HepG2 (cell line): ENCODE data around the gene CCDC57. TPM values are rescaled to one million over a fixed set of nuclear protein-coding genes. Genes with fewer than 3 reads are reported as not detected.
"Not testable (repeated sequence)": the region's sequence is repeated elsewhere in the genome, so short reads cannot be mapped to it uniquely, and the experiment has no call there.

Source experiments
- ATAC-seq: fragments of 200-7000 bp; cut with Tn5 transposase; 3 replicates; pipeline ENCODE4 v1.9.1; 2020; ENCODE audit warnings: mild to moderate bottlenecking, moderate library complexity
- BruUV-seq: library from RNA; stranded (reverse); fragments of 400-500 nt; replicated peaks from 2 replicates; lab custom pipeline; 2021; lab: Mats Ljungman, UMichigan
- CTCF ChIA-PET: fragments of 300-600 bp; formaldehyde crosslinking; extraction: SDS; loops from one replicate; lab custom pipeline; 2021; ENCODE audit warnings: low total read pairs, inconsistent platforms, low intra/inter-chr PET ratio; lab: Yijun Ruan, JAX
- POLR2A ChIA-PET: fragments of 350-600 bp; sonication (Branson Sonifier 250); formaldehyde crosslinking; loops from one replicate; lab custom pipeline; 2020; ENCODE audit warnings: antibody characterized with exemption, inconsistent platforms; lab: Yijun Ruan, JAX
- DNase-seq: peaks from one replicate; pipeline ENCODE4 v3.0.0-alpha.2; 2015; ENCODE audit warnings: low spot score
- FAIRE-seq: peaks from 3 replicates; lab custom pipeline; 2011; peaks lifted over from hg19 to GRCh38; lab: Jason Lieb, UNC
- H2AFZ ChIP-seq: one replicate; pipeline ENCODE4 v1.6.1; 2011; ENCODE audit warnings: low read length, inconsistent platforms
- H3K27ac ChIP-seq: fragments of 300-600 bp; 3 replicates; pipeline ENCODE4 v1.8.0; 2011; ENCODE audit warnings: mixed run types, mild to moderate bottlenecking, mixed read lengths, low read length, inconsistent platforms; ENCODE audit not compliant: insufficient read depth; ENCODE audit errors: extremely low read length
- H3K27me3 ChIP-seq, 2 experiments: fragments of 200-600 bp in 1 of 2; 2 replicates in 1 of 2; 3 replicates in 1 of 2; pipeline versions ENCODE4 v1.6.0 to v1.8.0; 2011; ENCODE audit warnings: low read length in 2 of 2, mild to moderate bottlenecking in 2 of 2, moderate library complexity in 2 of 2, inconsistent platforms in 1 of 2; ENCODE audit not compliant: insufficient read depth in 2 of 2, control insufficient read depth in 1 of 2
- H3K36me3 ChIP-seq, 2 experiments: fragments of 200-600 bp in 1 of 2; replicated peaks in 1 of 2; 2 replicates in 1 of 2; 3 replicates in 1 of 2; pipeline versions ENCODE4 v1.5.1 to v1.8.0; 2011; ENCODE audit warnings: low read length in 2 of 2, inconsistent platforms in 1 of 2; ENCODE audit not compliant: insufficient read depth in 2 of 2, control insufficient read depth in 1 of 2
- H3K4me1 ChIP-seq: 2 replicates; pipeline ENCODE4 v1.5.1; 2012; ENCODE audit warnings: low read length, inconsistent platforms; ENCODE audit not compliant: insufficient read depth
- H3K4me2 ChIP-seq: 2 replicates; pipeline ENCODE4 v1.6.0; 2011; ENCODE audit warnings: low read depth, low read length, inconsistent platforms
- H3K4me3 ChIP-seq, 3 experiments: fragments of 200-600 bp in 1 of 3; sonication (generic), shearing (Covaris generic) in 1 of 3; replicated peaks in 1 of 3; 2 replicates each; pipeline ENCODE4 v1.5.1; 2011 to 2016; ENCODE audit warnings: low read length in 3 of 3, inconsistent platforms in 2 of 3, low read depth in 2 of 3, mild to moderate bottlenecking in 2 of 3, control low read depth in 1 of 3, mixed read lengths in 1 of 3; ENCODE audit not compliant: insufficient read depth in 1 of 3
- H3K79me2 ChIP-seq: one replicate; pipeline ENCODE4 v1.6.1; 2011; ENCODE audit warnings: low read length, inconsistent platforms; ENCODE audit not compliant: insufficient read depth
- H3K9ac ChIP-seq: 2 replicates; pipeline ENCODE4 v1.6.0; 2011; ENCODE audit warnings: mild to moderate bottlenecking, low read depth, low read length, inconsistent platforms; ENCODE audit not compliant: insufficient read depth
- H3K9me3 ChIP-seq: 2 replicates; pipeline ENCODE4 v1.5.1; 2012; ENCODE audit warnings: mild to moderate bottlenecking, low read length
- H4K20me1 ChIP-seq: 2 replicates; pipeline ENCODE4 v1.6.0; 2011; ENCODE audit warnings: inconsistent platforms, mild to moderate bottlenecking, low read length, moderate library complexity; ENCODE audit not compliant: insufficient read depth
- CBX5 ChIP-seq: sonication (generic); formaldehyde crosslinking; IDR thresholded peaks from 2 replicates; pipeline ENCODE4 v1.4.0; 2020; ENCODE audit warnings: missing genetic modification reagents, borderline replicate concordance
- GABPB1 ChIP-seq: IDR thresholded peaks from 2 replicates; pipeline ENCODE4 v1.6.1; 2016; ENCODE audit warnings: mild to moderate bottlenecking, missing genetic modification reagents, moderate library complexity, missing compliant biosample characterization
- HNRNPUL1 ChIP-seq: fragments of 200-400 bp; formaldehyde crosslinking; IDR thresholded peaks from 2 replicates; pipeline ENCODE4 v1.6.1; 2017; ENCODE audit warnings: low read depth, mild to moderate bottlenecking, low read length, moderate library complexity
- NR2F6 ChIP-seq, 2 experiments: IDR thresholded peaks; 2 replicates each; pipeline ENCODE4 v1.6.1; 2016; ENCODE audit warnings: antibody characterized with exemption in 1 of 2, mild to moderate bottlenecking in 1 of 2
- STAT5B ChIP-seq: sonication (generic); formaldehyde crosslinking; IDR thresholded peaks from 2 replicates; pipeline ENCODE4 v1.4.0; 2020; ENCODE audit warnings: missing genetic modification reagents
- ZNF124 ChIP-seq: sonication (generic); formaldehyde crosslinking; IDR thresholded peaks from 2 replicates; pipeline ENCODE4 v1.4.0; 2020; ENCODE audit warnings: missing genetic modification reagents
- ZNF615 ChIP-seq: sonication (generic); formaldehyde crosslinking; IDR thresholded peaks from 2 replicates; pipeline ENCODE4 v1.5.0; 2020; ENCODE audit warnings: mild to moderate bottlenecking, missing genetic modification reagents, borderline replicate concordance
- WGBS: methylation state at CpG from one replicate; pipeline ENCODE4 v1.1.6; 2017; ENCODE audit warnings: low lambda C conversion rate; 5-methylcytosine and 5-hydroxymethylcytosine counted together
- in situ Hi-C: cut with HindIII; loops from 2 replicates; pipeline ENCODE4 v1.10.0; 2017; ENCODE audit warnings: low pct_unique_long_range_greater_than_20kb; ENCODE audit not compliant: extremely low pct_ligation_motif_present
- intact Hi-C: fragments of 100-400 bp; cut with micrococcal nuclease; formaldehyde crosslinking; loops from one replicate; pipeline ENCODE4 v1.10.0; 2022; ENCODE audit not compliant: unreplicated experiment
- polyA plus RNA-seq, 8 experiments: library from polyadenylated mRNA; depleted of rRNA in 3 of 8; stranded (reverse) in 7 of 8; unstranded in 1 of 8; fragments of >200 nt; fragmentation: Illumina TruSeq in 4 of 8; extraction: Trizol in 4 of 8; gene quantifications; 2 replicates each; pipeline versions ENCODE4 v1.2.1 to v1.2.3, GENCODE V29; 2011 to 2016; ENCODE audit warnings: low read depth in 4 of 8, missing spikeins in 1 of 8, mixed read lengths in 1 of 8; ENCODE audit not compliant: insufficient read depth in 1 of 8
- total RNA-seq, 5 experiments: library from RNA; depleted of rRNA; stranded (reverse); fragments of >200 nt; fragmentation: Illumina TruSeq; extraction: Trizol; gene quantifications; 2 replicates each; pipeline ENCODE4 v1.2.3, GENCODE V29; 2016; ENCODE audit warnings: low read depth in 1 of 5
- TF ChIP-seq, protein P1 (sequence below): sonication (generic); formaldehyde crosslinking; IDR thresholded peaks from 2 replicates; pipeline ENCODE4 v1.4.0; 2020; ENCODE audit warnings: mild to moderate bottlenecking, low read depth, missing genetic modification reagents
- TF ChIP-seq, protein P2 (sequence below): sonication (generic); formaldehyde crosslinking; IDR thresholded peaks from 2 replicates; pipeline ENCODE4 v1.4.0; 2020; ENCODE audit warnings: missing genetic modification reagents
- TF ChIP-seq, protein P3 (sequence below): sonication (generic); formaldehyde crosslinking; IDR thresholded peaks from 2 replicates; pipeline ENCODE4 v1.8.0; 2022; ENCODE audit warnings: missing genetic modification reagents, mild to moderate bottlenecking, moderate library complexity, borderline replicate concordance

The CCDC57 gene
- total and polyA plus RNA-seq, 2 of the 13 experiments (the other 11 are each of a cell fraction or from before 2014, with no cell fraction given): 59.3 to 59.9 TPM

DNA sequence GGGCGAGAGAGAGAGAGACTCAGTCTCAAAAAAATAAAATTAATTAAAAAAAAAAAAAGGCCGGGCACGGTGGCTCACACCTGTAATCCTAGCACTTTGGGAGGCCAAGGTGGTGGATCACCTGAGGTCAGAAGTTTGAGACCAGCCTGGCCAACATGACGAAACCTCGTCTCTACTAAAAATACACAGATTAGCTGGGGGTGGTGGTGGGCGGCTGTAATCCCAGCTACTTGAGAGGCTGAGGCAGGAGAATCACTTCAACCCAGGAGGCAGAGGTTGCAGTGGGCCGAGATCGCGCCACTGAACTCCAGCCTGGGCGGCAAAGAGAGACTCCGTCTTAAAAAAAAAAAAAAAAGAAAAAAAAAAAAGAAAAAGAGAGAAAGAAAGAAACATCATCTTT, 2.0 kb downstream of the CCDC57 start:
- 94% methylated on average over 11 of the region's 11 CpGs for WGBS
- H2AFZ ChIP-seq, DNase-seq, H3K27me3 ChIP-seq, FAIRE-seq, H3K36me3 ChIP-seq, H3K4me2 ChIP-seq, BruUV-seq, intact Hi-C loops, H4K20me1 ChIP-seq, in situ Hi-C loops, H3K27ac ChIP-seq, CTCF ChIA-PET, H3K4me3 ChIP-seq, ATAC-seq, H3K79me2 ChIP-seq, H3K9me3 ChIP-seq, H3K9ac ChIP-seq: not testable (repeated sequence)
- peaks cover 45% of the 10 kb centered on the region for H3K4me1 ChIP-seq
- POLR2A ChIA-PET: interaction anchor here (0.7 to 11.8 kb wide), 2 partner anchors 20 to 31 kb away, joined by 3 to 117 read pairs; partner anchors contain the start of gene SLC16A3

DNA sequence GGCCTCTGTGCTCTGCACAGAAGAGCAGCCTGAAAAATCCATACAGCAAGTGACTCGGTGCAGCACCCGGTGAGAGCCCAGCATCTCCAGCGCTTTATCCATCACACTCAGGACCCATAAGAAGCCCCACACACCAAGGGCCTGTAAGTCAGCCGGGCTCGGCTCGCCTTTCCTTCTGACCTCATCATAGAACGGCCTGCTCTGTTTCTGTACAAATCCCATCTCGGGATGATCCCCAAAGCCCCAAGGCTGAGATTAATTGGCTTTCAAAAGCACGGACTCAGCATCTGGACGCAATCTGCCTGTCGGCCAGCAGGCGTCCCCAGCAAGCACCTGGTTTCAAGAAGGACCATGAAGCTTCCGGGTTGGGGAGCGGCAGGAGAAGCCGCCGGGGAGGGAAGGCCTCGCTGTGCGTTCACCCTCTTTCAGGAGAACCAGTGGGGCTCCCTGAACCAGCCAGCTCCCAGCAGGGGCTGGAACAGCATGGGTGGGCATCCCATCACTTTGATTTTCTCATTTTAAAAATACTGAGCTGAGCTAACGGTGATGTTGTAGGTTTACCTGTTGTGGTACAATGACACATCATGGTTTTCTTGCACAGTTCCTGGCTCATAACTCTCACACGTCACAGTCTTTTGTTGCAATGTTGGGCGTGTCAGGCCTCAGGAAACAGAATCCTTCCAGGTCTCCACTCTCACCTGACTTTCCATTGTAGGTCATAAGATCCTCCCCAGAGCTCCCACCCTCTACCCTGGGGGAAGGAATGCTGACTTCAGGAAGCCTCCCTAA, 6.7 kb downstream of the CCDC57 start:
- BruUV-seq: no TSS peak
- H3K9ac ChIP-seq: peak overlapping the region; percentile 48
- no peaks in the 10 kb centered on the region for H4K20me1 ChIP-seq
- 24% methylated on average over 19 of the region's 21 CpGs for WGBS
- ChIA-PET POLR2A (interaction anchor here (0.7 to 2.0 kb wide), 14 partner anchors 9 to 168 kb away, joined by 3 to 28 read pairs (median 3); partner anchors contain the start of genes DCXR and SLC16A3), CTCF (interaction anchor here (0.8 to 1.5 kb wide), 4 partner anchors 10 to 115 kb away, joined by 3 to 7 read pairs (median 4); no protein-coding TSS in a partner anchor)
- H3K9me3 ChIP-seq: no peaks in the 10 kb centered on the region
- no peaks in the 10 kb centered on the region for H3K79me2 ChIP-seq
- FAIRE-seq: peak; percentile 91
- peak; percentile 84 for DNase-seq
- ATAC-seq: peak; percentile 91
- peak overlapping the region in 1 of 3 experiments; percentile 33; a peak in 2 of 6 replicates for H3K4me3 ChIP-seq
- peak overlapping the region; percentile 74 for H2AFZ ChIP-seq
- peaks cover 20% of the 10 kb centered on the region for H3K4me1 ChIP-seq
- H3K4me2 ChIP-seq: peak overlapping the region; percentile 78
- intact Hi-C loops: loop anchor here (2.0 kb wide), 1 partner anchor 31 kb away; no protein-coding TSS in a partner anchor
- H3K27me3 ChIP-seq: no peaks in the 10 kb centered on the region
- in situ Hi-C loops: no loop called here
- peak overlapping the region; percentile 26 for H3K27ac ChIP-seq
- peaks cover 0 to 3% of the 10 kb centered on the region in 2 experiments; a peak in 1 of 5 replicates for H3K36me3 ChIP-seq
- TF ChIP-seq, protein P1, sequence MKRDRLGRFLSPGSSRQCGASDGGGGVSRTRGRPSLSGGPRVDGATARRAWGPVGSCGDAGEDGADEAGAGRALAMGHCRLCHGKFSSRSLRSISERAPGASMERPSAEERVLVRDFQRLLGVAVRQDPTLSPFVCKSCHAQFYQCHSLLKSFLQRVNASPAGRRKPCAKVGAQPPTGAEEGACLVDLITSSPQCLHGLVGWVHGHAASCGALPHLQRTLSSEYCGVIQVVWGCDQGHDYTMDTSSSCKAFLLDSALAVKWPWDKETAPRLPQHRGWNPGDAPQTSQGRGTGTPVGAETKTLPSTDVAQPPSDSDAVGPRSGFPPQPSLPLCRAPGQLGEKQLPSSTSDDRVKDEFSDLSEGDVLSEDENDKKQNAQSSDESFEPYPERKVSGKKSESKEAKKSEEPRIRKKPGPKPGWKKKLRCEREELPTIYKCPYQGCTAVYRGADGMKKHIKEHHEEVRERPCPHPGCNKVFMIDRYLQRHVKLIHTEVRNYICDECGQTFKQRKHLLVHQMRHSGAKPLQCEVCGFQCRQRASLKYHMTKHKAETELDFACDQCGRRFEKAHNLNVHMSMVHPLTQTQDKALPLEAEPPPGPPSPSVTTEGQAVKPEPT (CRISPR knock-in tag): no peak
- TF ChIP-seq GABPB1 (CRISPR knock-in tag): peak; percentile 79
- TF ChIP-seq, protein P2, sequence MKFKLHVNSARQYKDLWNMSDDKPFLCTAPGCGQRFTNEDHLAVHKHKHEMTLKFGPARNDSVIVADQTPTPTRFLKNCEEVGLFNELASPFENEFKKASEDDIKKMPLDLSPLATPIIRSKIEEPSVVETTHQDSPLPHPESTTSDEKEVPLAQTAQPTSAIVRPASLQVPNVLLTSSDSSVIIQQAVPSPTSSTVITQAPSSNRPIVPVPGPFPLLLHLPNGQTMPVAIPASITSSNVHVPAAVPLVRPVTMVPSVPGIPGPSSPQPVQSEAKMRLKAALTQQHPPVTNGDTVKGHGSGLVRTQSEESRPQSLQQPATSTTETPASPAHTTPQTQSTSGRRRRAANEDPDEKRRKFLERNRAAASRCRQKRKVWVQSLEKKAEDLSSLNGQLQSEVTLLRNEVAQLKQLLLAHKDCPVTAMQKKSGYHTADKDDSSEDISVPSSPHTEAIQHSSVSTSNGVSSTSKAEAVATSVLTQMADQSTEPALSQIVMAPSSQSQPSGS (CRISPR knock-in tag): peak; percentile 55; the same call in 1 of the 2 replicates
- TF ChIP-seq, protein P3, sequence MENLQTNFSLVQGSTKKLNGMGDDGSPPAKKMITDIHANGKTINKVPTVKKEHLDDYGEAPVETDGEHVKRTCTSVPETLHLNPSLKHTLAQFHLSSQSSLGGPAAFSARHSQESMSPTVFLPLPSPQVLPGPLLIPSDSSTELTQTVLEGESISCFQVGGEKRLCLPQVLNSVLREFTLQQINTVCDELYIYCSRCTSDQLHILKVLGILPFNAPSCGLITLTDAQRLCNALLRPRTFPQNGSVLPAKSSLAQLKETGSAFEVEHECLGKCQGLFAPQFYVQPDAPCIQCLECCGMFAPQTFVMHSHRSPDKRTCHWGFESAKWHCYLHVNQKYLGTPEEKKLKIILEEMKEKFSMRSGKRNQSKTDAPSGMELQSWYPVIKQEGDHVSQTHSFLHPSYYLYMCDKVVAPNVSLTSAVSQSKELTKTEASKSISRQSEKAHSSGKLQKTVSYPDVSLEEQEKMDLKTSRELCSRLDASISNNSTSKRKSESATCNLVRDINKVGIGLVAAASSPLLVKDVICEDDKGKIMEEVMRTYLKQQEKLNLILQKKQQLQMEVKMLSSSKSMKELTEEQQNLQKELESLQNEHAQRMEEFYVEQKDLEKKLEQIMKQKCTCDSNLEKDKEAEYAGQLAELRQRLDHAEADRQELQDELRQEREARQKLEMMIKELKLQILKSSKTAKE: no peak
- 0 out of 2 replicates have a peak, but pooled peaks have one; percentile 32 for TF ChIP-seq ZNF615 (CRISPR knock-in tag)
- TF ChIP-seq HNRNPUL1: no peak
- TF ChIP-seq NR2F6 (IDR thresholded peaks at IDR 0.05): no peak
- TF ChIP-seq NR2F6 (CRISPR knock-in tag; IDR thresholded peaks at IDR 0.05): peak; percentile 72
- no peak for TF ChIP-seq ZNF124
- no peak for TF ChIP-seq STAT5B (CRISPR knock-in tag)
- TF ChIP-seq CBX5 (CRISPR knock-in tag): peak; percentile 85; the same call in 1 of the 2 replicates
